HG03575 (cell line): ENCODE results near the gene GIGYF2.

Experiments used
- ATAC-seq: cut with Tn5 transposase; IDR thresholded peaks from one replicate; pipeline ENCODE4 v1.9.1; 2021; ENCODE audit not compliant: unreplicated experiment, insufficient number of reproducible peaks, low FRiP score; ENCODE audit errors: extremely low read depth

The GIGYF2 gene

GRCh38 chr2:232873292-232873908, 176.3 kb downstream of the GIGYF2 start:
- ATAC-seq = no peak

GRCh38 chr2:232873909-232874641, 176.9 kb downstream of the GIGYF2 start:
- no peak for ATAC-seq

GRCh38 chr2:232874677-232875223, 177.6 kb downstream of the GIGYF2 start:
- ATAC-seq = no peak

GRCh38 chr2:232875256-232876121, 178.4 kb downstream of the GIGYF2 start:
- ATAC-seq = no peak

- ATAC-seq = no peak
These were observed 179.2 kb downstream of the GIGYF2 start for GRCh38 chr2:232876161-232876977.

GRCh38 chr2:232876978-232877441, 179.9 kb downstream of the GIGYF2 start:
- no peak for ATAC-seq

- no peak for ATAC-seq
These were observed 180.9 kb downstream of the GIGYF2 start for GRCh38 chr2:232877940-232878511.

GRCh38 chr2:232878855-232879617, 181.9 kb downstream of the GIGYF2 start:
- no peak for ATAC-seq

- no peak for ATAC-seq
These were observed 182.7 kb downstream of the GIGYF2 start for GRCh38 chr2:232879618-232880494.

- no peak for ATAC-seq
These were observed 183.7 kb downstream of the GIGYF2 start for GRCh38 chr2:232880764-232881351.

GRCh38 chr2:232882085-232882484, 185.0 kb downstream of the GIGYF2 start:
- ATAC-seq = no peak

- no peak for ATAC-seq
These were observed 185.5 kb downstream of the GIGYF2 start for GRCh38 chr2:232882505-232883115.

- no peak for ATAC-seq
These were observed 186.1 kb downstream of the GIGYF2 start for GRCh38 chr2:232883116-232883721.

- no peak for ATAC-seq
These were observed 186.9 kb downstream of the GIGYF2 start for GRCh38 chr2:232884001-232884421.

- no peak for ATAC-seq
These were observed 187.6 kb downstream of the GIGYF2 start for GRCh38 chr2:232884549-232885263.
